Activated naive CD4-positive, alpha-beta T cell treated with anti-CD3 and anti-CD28 coated beads, Interleukin-2, amount 10 ng/mL, durations not matched to agents 7 days and 5 days (primary cell): ENCODE measurements around the gene SCN2B.

Experiments used
- CTCF ChIA-PET: fragments of 350-600 bp; sonication (Branson Sonifier 250); formaldehyde crosslinking; loops from one replicate; lab custom pipeline; 2021; ENCODE audit warnings: antibody characterized with exemption; lab: Charles Lee
- DNase-seq: peaks from one replicate; pipeline ENCODE4 v3.0.0-alpha.2; 2020
- H3K27ac Mint-ChIP-seq: one replicate; pipeline ENCODE4 v1.8.0; 2021; ENCODE audit warnings: mild to moderate bottlenecking, moderate library complexity, mixed read lengths
- H3K27me3 Mint-ChIP-seq: one replicate; pipeline ENCODE4 v1.8.0; 2021; ENCODE audit warnings: mild to moderate bottlenecking, mixed read lengths
- H3K36me3 Mint-ChIP-seq: one replicate; pipeline ENCODE4 v1.8.0; 2021; ENCODE audit warnings: mixed read lengths
- H3K4me1 Mint-ChIP-seq: one replicate; pipeline ENCODE4 v1.8.0; 2021; ENCODE audit warnings: mixed read lengths
- H3K4me3 Mint-ChIP-seq: one replicate; pipeline ENCODE4 v1.8.0; 2021; ENCODE audit warnings: mild to moderate bottlenecking, moderate library complexity, mixed read lengths
- H3K9me3 Mint-ChIP-seq: one replicate; pipeline ENCODE4 v1.8.0; 2021; ENCODE audit warnings: mixed read lengths

Gene SCN2B

GRCh38 chr11:118166641-118167040 lies 9.8 kb downstream of the SCN2B start:
- no peaks in the 10 kb centered on the region for H3K9me3 Mint-ChIP-seq
- CTCF ChIA-PET, result interaction anchor here (6.7 kb wide), 1 partner anchor 22 kb away, joined by 96 read pairs; no protein-coding TSS in a partner anchor
- H3K4me1 Mint-ChIP-seq, result no peaks in the 10 kb centered on the region
- H3K4me3 Mint-ChIP-seq, result no peak overlapping the region
- H3K36me3 Mint-ChIP-seq, result no peaks in the 10 kb centered on the region
- no peak for DNase-seq
- no peak overlapping the region for H3K27ac Mint-ChIP-seq
- H3K27me3 Mint-ChIP-seq, result peaks cover 89% of the 10 kb centered on the region

DNA sequence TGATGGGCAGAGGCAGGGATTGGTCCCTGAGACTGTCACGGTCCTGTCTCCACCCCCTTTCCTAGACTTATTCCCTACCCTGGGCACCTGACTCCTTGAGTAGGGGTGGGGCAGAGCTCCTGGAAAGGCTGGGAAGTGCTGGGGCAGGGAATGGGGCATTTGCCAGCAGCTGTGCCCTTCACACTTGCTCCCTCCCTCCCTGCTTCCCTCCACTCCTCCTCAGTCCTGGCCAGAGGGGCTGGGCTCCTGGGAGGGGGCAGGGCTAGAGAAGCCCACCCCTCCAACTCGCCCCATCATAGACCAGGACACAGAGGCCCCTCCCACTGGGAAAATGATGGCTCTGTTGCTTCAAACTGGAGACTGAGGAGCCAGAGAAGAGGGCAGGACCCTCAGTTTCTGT lies 11.6 kb downstream of the SCN2B start:
- H3K4me1 Mint-ChIP-seq, result no peaks in the 10 kb centered on the region
- H3K27me3 Mint-ChIP-seq, result peaks cover 91% of the 10 kb centered on the region
- no peak for DNase-seq
- H3K4me3 Mint-ChIP-seq, result no peak overlapping the region
- H3K36me3 Mint-ChIP-seq, result no peaks in the 10 kb centered on the region
- H3K9me3 Mint-ChIP-seq, result no peaks in the 10 kb centered on the region
- CTCF ChIA-PET, result no interaction called here
- H3K27ac Mint-ChIP-seq, result no peak overlapping the region

DNA sequence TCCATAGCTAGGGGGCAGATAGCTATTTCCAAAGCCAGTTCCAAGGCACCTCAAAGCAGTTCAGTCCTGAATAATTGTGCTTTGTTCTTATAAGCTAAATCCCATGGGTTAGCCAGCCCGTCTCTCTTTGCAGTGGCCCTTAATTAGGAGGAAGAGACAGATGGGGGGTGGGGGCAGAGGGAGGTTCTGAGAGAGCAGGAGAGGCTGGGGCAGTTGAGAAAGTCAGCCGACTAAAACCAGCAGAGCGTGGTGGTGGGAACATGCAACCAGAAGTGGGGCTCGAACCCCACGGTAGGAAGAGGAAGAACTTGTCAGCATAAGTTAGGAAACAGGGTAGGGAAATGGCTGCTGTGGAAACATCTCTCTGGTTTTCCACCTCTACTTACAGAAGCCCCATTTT lies 12.9 kb downstream of the SCN2B start:
- Mint-ChIP-seq H3K9me3 (no peaks in the 10 kb centered on the region), H3K27me3 (peaks cover 92% of the 10 kb centered on the region), H3K27ac (no peak overlapping the region), H3K4me1 (no peaks in the 10 kb centered on the region), H3K4me3 (no peak overlapping the region), H3K36me3 (no peaks in the 10 kb centered on the region)
- DNase-seq, result no peak
- CTCF ChIA-PET, result interaction anchor here (1.7 kb wide), 1 partner anchor 9 kb away, joined by 6 read pairs; no protein-coding TSS in a partner anchor

- Mint-ChIP-seq H3K4me3 (no peak overlapping the region), H3K9me3 (no peaks in the 10 kb centered on the region), H3K27ac (no peak overlapping the region), H3K4me1 (no peaks in the 10 kb centered on the region), H3K36me3 (no peaks in the 10 kb centered on the region), H3K27me3 (peaks cover 92% of the 10 kb centered on the region)
- DNase-seq, result no peak
- CTCF ChIA-PET, result interaction anchor here (1.7 kb wide), 1 partner anchor 9 kb away, joined by 6 read pairs; no protein-coding TSS in a partner anchor
Measured at GRCh38 chr11:118162846-118163245, 13.6 kb downstream of the SCN2B start.

- H3K9me3 Mint-ChIP-seq, result no peaks in the 10 kb centered on the region
- DNase-seq, result no peak
- no peaks in the 10 kb centered on the region for H3K36me3 Mint-ChIP-seq
- no peak overlapping the region for H3K4me3 Mint-ChIP-seq
- peaks cover 4% of the 10 kb centered on the region for H3K4me1 Mint-ChIP-seq
- CTCF ChIA-PET, result interaction anchor here (3.7 kb wide), 1 partner anchor 9 kb away, joined by 26 read pairs; no protein-coding TSS in a partner anchor
- peaks cover 96% of the 10 kb centered on the region for H3K27me3 Mint-ChIP-seq
- no peak overlapping the region for H3K27ac Mint-ChIP-seq
Measured at GRCh38 chr11:118161786-118162185, 14.7 kb downstream of the SCN2B start.

DNA sequence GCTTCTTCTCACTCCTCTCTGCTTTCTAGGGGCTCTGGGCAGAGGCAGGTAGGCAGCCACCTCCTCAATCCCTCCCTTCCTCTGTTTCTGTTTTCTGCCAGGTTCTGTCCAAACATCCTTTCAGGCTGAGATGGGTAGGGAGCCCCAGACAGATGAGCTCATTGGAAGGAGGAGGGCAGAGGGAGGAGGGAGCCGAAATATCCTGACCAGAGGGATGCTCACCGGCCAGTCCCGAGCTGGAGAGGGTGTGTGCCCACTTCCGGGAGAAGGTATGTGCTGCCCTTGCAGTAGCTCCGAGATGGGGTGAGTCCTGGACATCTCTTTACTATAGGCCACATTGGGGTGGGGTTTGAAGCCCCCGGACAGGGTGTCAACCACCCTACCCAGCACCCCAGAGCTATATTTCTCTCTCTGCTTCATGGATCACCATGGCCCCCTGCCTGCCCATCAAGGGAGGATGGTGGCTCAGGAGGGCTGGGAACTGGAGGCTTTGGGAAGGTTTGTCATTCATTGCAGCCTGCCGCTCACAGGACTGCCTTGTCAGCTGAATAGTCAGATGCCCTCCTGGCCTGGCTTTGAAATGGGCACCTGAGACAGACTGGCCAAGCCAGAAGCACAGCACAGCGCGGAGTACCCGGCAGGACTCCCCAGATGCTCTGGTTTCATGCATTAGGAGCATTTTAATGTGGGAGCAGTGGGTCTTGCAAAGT lies 19.1 kb downstream of the SCN2B start:
- Mint-ChIP-seq H3K9me3 (no peaks in the 10 kb centered on the region), H3K4me1 (peaks cover 15% of the 10 kb centered on the region), H3K36me3 (no peaks in the 10 kb centered on the region), H3K27me3 (peaks cover 100% of the 10 kb centered on the region), H3K4me3 (no peak overlapping the region), H3K27ac (no peak overlapping the region)
- DNase-seq, result no peak
- CTCF ChIA-PET, result interaction anchor here (2.0 to 3.7 kb wide), 2 partner anchors 12 to 14 kb away, joined by 10 to 37 read pairs; no protein-coding TSS in a partner anchor

- DNase-seq, result peak; percentile 45
- Mint-ChIP-seq H3K9me3 (no peaks in the 10 kb centered on the region), H3K36me3 (no peaks in the 10 kb centered on the region), H3K4me3 (no peak overlapping the region), H3K27ac (no peak overlapping the region), H3K27me3 (peaks cover 100% of the 10 kb centered on the region), H3K4me1 (peaks cover 15% of the 10 kb centered on the region)
- CTCF ChIA-PET, result interaction anchor here (0.6 to 3.7 kb wide), 4 partner anchors 12 to 520 kb away, joined by 3 to 37 read pairs (median 6); no protein-coding TSS in a partner anchor
Measured at GRCh38 chr11:118156531-118157185, 19.8 kb downstream of the SCN2B start.

- Mint-ChIP-seq H3K4me1 (peaks cover 15% of the 10 kb centered on the region), H3K27me3 (peaks cover 100% of the 10 kb centered on the region), H3K27ac (no peak overlapping the region), H3K4me3 (no peak overlapping the region), H3K36me3 (no peaks in the 10 kb centered on the region), H3K9me3 (no peaks in the 10 kb centered on the region)
- CTCF ChIA-PET, result interaction anchor here (0.6 to 3.7 kb wide), 8 partner anchors 10 to 519 kb away, joined by 3 to 37 read pairs (median 3); no protein-coding TSS in a partner anchor
- DNase-seq, result no peak
Measured at GRCh38 chr11:118155776-118156530, 20.5 kb downstream of the SCN2B start.

DNA sequence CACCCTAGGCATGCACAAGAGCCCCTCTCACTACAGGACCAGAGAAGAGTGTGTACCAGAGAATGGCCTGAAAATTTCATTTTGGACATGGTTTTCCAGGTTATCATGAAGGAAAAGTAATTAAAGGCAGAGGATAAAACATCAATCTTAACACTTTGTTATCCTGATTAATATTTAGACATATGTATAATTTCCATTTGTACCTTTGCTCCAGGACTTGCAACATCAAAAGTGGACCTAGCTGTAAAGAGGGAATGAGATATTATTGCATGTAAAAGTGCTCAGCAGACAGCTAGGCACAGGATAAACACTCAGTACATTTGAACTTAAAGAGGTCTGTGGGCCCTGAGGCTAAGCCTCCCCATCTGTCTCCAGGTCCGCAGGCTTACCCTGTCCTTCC lies 21.8 kb downstream of the SCN2B start:
- CTCF ChIA-PET, result interaction anchor here (0.5 to 3.7 kb wide), 6 partner anchors 8 to 125 kb away, joined by 3 to 37 read pairs (median 3); no protein-coding TSS in a partner anchor
- Mint-ChIP-seq H3K27me3 (peaks cover 100% of the 10 kb centered on the region), H3K9me3 (no peaks in the 10 kb centered on the region), H3K4me1 (peaks cover 15% of the 10 kb centered on the region), H3K4me3 (no peak overlapping the region), H3K36me3 (no peaks in the 10 kb centered on the region), H3K27ac (no peak overlapping the region)
- DNase-seq, result no peak

GRCh38 chr11:118153976-118154375 lies 22.5 kb downstream of the SCN2B start:
- H3K4me3 Mint-ChIP-seq, result peak overlapping the region; percentile 27
- no peaks in the 10 kb centered on the region for H3K36me3 Mint-ChIP-seq
- no peaks in the 10 kb centered on the region for H3K9me3 Mint-ChIP-seq
- H3K4me1 Mint-ChIP-seq, result peaks cover 15% of the 10 kb centered on the region
- H3K27ac Mint-ChIP-seq, result no peak overlapping the region
- no peak for DNase-seq
- CTCF ChIA-PET, result no interaction called here
- peaks cover 100% of the 10 kb centered on the region for H3K27me3 Mint-ChIP-seq

- Mint-ChIP-seq H3K4me3 (peak overlapping the region; percentile 27), H3K36me3 (no peaks in the 10 kb centered on the region), H3K4me1 (peaks cover 15% of the 10 kb centered on the region), H3K27ac (no peak overlapping the region), H3K9me3 (no peaks in the 10 kb centered on the region), H3K27me3 (peaks cover 100% of the 10 kb centered on the region)
- CTCF ChIA-PET, result interaction anchor here (3.4 kb wide), 1 partner anchor 18 kb away, joined by 16 read pairs; no protein-coding TSS in a partner anchor
- DNase-seq, result no peak
Measured at GRCh38 chr11:118153516-118153915, 22.9 kb downstream of the SCN2B start.

DNA sequence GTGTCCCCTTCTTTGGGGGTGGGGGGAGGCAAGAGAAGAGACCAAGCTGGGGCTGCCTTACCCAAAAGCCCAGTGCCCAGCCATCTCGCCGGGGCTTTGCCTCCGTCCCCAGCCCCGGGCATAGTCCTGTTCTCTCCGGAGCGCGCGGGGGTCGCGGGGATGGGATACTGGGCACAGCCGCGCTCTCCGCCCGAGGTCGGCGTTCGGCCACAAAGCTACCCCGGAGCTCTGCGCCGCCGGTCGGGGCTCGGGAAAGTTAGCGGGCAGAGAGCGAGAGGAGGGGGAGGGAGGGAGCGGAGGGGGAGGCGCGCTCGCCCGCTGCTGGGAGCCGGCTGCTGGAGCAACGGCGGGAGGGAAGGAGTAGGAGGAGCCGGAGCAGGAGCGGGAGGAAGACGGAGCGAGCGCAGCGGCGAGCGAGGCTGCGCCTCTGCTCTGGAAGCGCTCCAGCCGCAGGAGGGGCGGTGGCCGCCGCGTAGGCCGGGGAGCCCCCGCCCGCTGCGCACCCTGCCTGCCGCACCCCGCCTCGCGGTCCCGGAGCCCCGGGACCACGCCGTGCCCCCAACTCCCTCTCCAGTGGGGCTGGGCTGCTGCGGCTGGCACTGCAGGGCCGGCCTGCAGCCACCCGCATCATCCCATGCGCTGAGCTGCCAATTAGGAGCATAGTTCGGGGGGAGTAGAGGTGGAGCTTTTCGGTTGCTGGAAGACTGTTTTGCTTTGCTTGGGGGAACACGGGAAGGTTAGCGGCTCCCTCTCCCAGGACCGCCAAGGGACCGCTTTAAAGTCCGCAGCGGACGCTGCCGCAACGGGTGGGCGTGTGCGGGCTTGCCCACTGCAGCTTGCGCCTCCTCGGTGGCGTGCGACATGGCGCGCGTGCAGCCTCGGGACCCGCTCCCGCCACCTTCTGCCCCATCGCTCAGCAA lies 23.6 kb downstream of the SCN2B start, which contains the start of gene SCN4B:
Gene SCN4B (minus strand): TSS at position 272 of the 920 bp plus-strand sequence. CDS start 150 bp downstream, at position 122.
- Mint-ChIP-seq H3K27ac (no peak within 1 kb of the TSS), H3K27me3 (peaks cover 100% of the 10 kb centered on the region)
- peak; percentile 34 for DNase-seq

More for the DNA sequence above, 23.6 kb downstream of the SCN2B start, which contains the start of gene SCN4B:
- H3K4me1 Mint-ChIP-seq, result peaks cover 15% of the 10 kb centered on the region
- H3K4me3 Mint-ChIP-seq, result peak within 1 kb of the TSS; percentile 27
- CTCF ChIA-PET, result interaction anchor here (0.8 to 3.4 kb wide), 3 partner anchors 9 to 46 kb away, joined by 3 to 16 read pairs (median 4); no protein-coding TSS in a partner anchor
- H3K36me3 Mint-ChIP-seq, result no peaks in the 10 kb centered on the region
- H3K9me3 Mint-ChIP-seq, result no peaks in the 10 kb centered on the region
